Esophagus muscularis mucosa (tissue), 4 donors: Measurements from ENCODE around the gene TOR1AIP2. TPM values are rescaled to one million over a fixed set of nuclear protein-coding genes. Genes with fewer than 3 reads are reported as not detected.

ENCODE experiments used
- DNase-seq: peaks from one replicate; pipeline ENCODE4 v3.0.0-alpha.2; 2017; ENCODE audit errors: extremely low spot score
- H3K27ac ChIP-seq, 4 donors: fragments of 200-600 bp; sonication (generic); replicated peaks in 1 of 4; 1 replicate in 3 of 4; 2 replicates in 1 of 4; pipeline ENCODE4 v1.5.1; 2016 to 2019; ENCODE audit warnings: mild to moderate bottlenecking in 1 of 4
- H3K27me3 ChIP-seq, 4 donors: fragments of 200-600 bp; sonication (generic); one replicate each; pipeline versions ENCODE4 v1.5.1 to v1.6.0; 2016 to 2019
- H3K36me3 ChIP-seq, 4 donors: fragments of 200-600 bp; sonication (generic); one replicate each; pipeline ENCODE4 v1.5.1; 2016 to 2019
- H3K4me1 ChIP-seq, 4 donors: fragments of 200-600 bp; sonication (generic); one replicate each; pipeline ENCODE4 v1.5.1; 2016 to 2019
- H3K4me3 ChIP-seq, 4 donors: fragments of 200-600 bp; sonication (generic); 1 replicate in 2 of 4; 2 replicates in 2 of 4; pipeline ENCODE4 v1.5.1; 2016 to 2019; ENCODE audit warnings: mild to moderate bottlenecking in 4 of 4, moderate library complexity in 1 of 4
- H3K9me3 ChIP-seq, 4 donors: fragments of 200-600 bp; sonication (generic); 1 replicate in 3 of 4; 2 replicates in 1 of 4; pipeline ENCODE4 v1.5.1; 2016 to 2019
- CTCF ChIP-seq, 3 experiments: fragments of 200-600 bp in 2 of 3; fragments of 450-650 bp in 1 of 3; sonication (generic) in 2 of 3; IDR thresholded peaks; one replicate each; pipeline ENCODE4 v1.5.1; 2017 to 2019; ENCODE audit warnings: antibody characterized with exemption in 3 of 3, mild to moderate bottlenecking in 2 of 3, moderate library complexity in 1 of 3
- EP300 ChIP-seq: sonication (generic); formaldehyde crosslinking; IDR thresholded peaks from one replicate; pipeline ENCODE4 v1.6.1; 2017; ENCODE audit warnings: antibody characterized with exemption
- POLR2A ChIP-seq: fragments of 450-650 bp; IDR thresholded peaks from one replicate; pipeline ENCODE4 v1.6.1; 2017; ENCODE audit warnings: antibody characterized with exemption, moderate library complexity, mild to moderate bottlenecking, low read depth
- POLR2AphosphoS5 ChIP-seq, 2 donors: sonication (generic); formaldehyde crosslinking; IDR thresholded peaks; one replicate each; pipeline ENCODE4 v1.6.1; 2017; ENCODE audit warnings: antibody characterized with exemption in 2 of 2
- WGBS: methylation state at CpG from one replicate; pipeline ENCODE4 v1.1.5; 2018; 5-methylcytosine and 5-hydroxymethylcytosine counted together
- intact Hi-C: fragments of 100-400 bp; cut with DNase I; formaldehyde crosslinking; loops from one replicate; pipeline ENCODE4 v1.15.1; 2023
- total RNA-seq, 4 donors: library from RNA; depleted of rRNA; stranded (reverse); fragments of >200 nt; gene quantifications; one replicate each; pipeline versions ENCODE4 v1.1.0 to v1.2.1, GENCODE V29; 2016

TOR1AIP2 gene
- total RNA-seq, 4 donors from 2014 or later: 42.8 to 71.1 (median 47.0) TPM

- TF ChIP-seq POLR2AphosphoS5 (IDR thresholded peaks at IDR 0.05) (no peak), POLR2A (no peak), CTCF (IDR thresholded peaks at IDR 0.05) (no peak), EP300 (no peak)
- Histone ChIP-seq H3K4me3 (peak overlapping the region; percentile 66 to 76 (median 71)), H3K4me1 (peaks cover 44 to 73% (median 62%) of the 10 kb centered on the region in 4 donors), H3K36me3 (peaks cover 0 to 17% (median 10%) of the 10 kb centered on the region in 4 donors), H3K27me3 (no peaks in the 10 kb centered on the region), H3K9me3 (no peaks in the 10 kb centered on the region), H3K27ac (peak overlapping the region in 1 of 4 donors; percentile 75)
- intact Hi-C loops: loop anchor here (5.0 kb wide), 1 partner anchor 151 kb away; no protein-coding TSS in a partner anchor
- 59% methylated on average over 3 of the region's 3 CpGs for WGBS
- DNase-seq: no peak
These were observed 1.3 kb downstream of the TOR1AIP2 start for GRCh38 chr1:179876300-179876715.

- Histone ChIP-seq H3K4me3 (peak overlapping the region; percentile 5 to 76 (median 71)), H3K9me3 (no peaks in the 10 kb centered on the region), H3K27me3 (no peaks in the 10 kb centered on the region), H3K36me3 (peaks cover 0 to 17% (median 12%) of the 10 kb centered on the region in 4 donors), H3K27ac (no peak overlapping the region), H3K4me1 (peaks cover 44 to 73% (median 62%) of the 10 kb centered on the region in 4 donors)
- intact Hi-C loops: loop anchor here (5.0 kb wide), 1 partner anchor 152 kb away; no protein-coding TSS in a partner anchor
- WGBS: 94% methylated on average over 4 of the region's 4 CpGs
- TF ChIP-seq POLR2AphosphoS5 (IDR thresholded peaks at IDR 0.05) (no peak), CTCF (IDR thresholded peaks at IDR 0.05) (no peak), EP300 (no peak), POLR2A (no peak)
- DNase-seq: no peak
These were observed 1.9 kb downstream of the TOR1AIP2 start for GRCh38 chr1:179875596-179876299.

- no peaks in the 10 kb centered on the region for H3K9me3 ChIP-seq
- DNase-seq: no peak
- intact Hi-C loops: no loop called here
- H3K4me1 ChIP-seq: peaks cover 46 to 72% (median 61%) of the 10 kb centered on the region in 4 donors
- no peaks in the 10 kb centered on the region for H3K27me3 ChIP-seq
- no peak for TF ChIP-seq EP300
- no peak for TF ChIP-seq CTCF (IDR thresholded peaks at IDR 0.05)
- no peak for TF ChIP-seq POLR2A
- H3K27ac ChIP-seq: no peak overlapping the region
- 98% methylated on average over 2 of the region's 2 CpGs for WGBS
- peaks cover 1 to 35% (median 19%) of the 10 kb centered on the region in 4 donors for H3K36me3 ChIP-seq
- H3K4me3 ChIP-seq: no peak overlapping the region
These were observed 4.2 kb downstream of the TOR1AIP2 start for GRCh38 chr1:179873438-179873851.

- intact Hi-C loops: no loop called here
These were observed 5.0 kb downstream of the TOR1AIP2 start for GRCh38 chr1:179872558-179872957.

GRCh38 chr1:179871940-179872339, 5.7 kb downstream of the TOR1AIP2 start:
- Histone ChIP-seq H3K9me3 (no peaks in the 10 kb centered on the region), H3K4me1 (peaks cover 44 to 69% (median 60%) of the 10 kb centered on the region in 4 donors), H3K27ac (peak overlapping the region in 1 of 4 donors; percentile 13), H3K27me3 (no peaks in the 10 kb centered on the region), H3K4me3 (no peak overlapping the region), H3K36me3 (peaks cover 5 to 49% (median 27%) of the 10 kb centered on the region in 4 donors)
- 63% methylated on average over 1 of the region's 1 CpG for WGBS
- intact Hi-C loops: loop anchor here (2.0 kb wide), 1 partner anchor 307 kb away; no protein-coding TSS in a partner anchor
- TF ChIP-seq POLR2AphosphoS5 (IDR thresholded peaks at IDR 0.05): no peak
- TF ChIP-seq CTCF (IDR thresholded peaks at IDR 0.05): no peak
- TF ChIP-seq POLR2A: no peak
- no peak for TF ChIP-seq EP300
- no peak for DNase-seq

More at GRCh38 chr1:179872558-179872957, 5.0 kb downstream of the TOR1AIP2 start:
- DNase-seq: no peak
- H3K4me1 ChIP-seq: peaks cover 46 to 72% (median 62%) of the 10 kb centered on the region in 4 donors
- 85% methylated on average over 5 of the region's 5 CpGs for WGBS
- H3K27me3 ChIP-seq: no peaks in the 10 kb centered on the region
- no peaks in the 10 kb centered on the region for H3K9me3 ChIP-seq
- TF ChIP-seq POLR2A: no peak
- no peak for TF ChIP-seq EP300
- peaks cover 5 to 44% (median 22%) of the 10 kb centered on the region in 4 donors for H3K36me3 ChIP-seq
- H3K4me3 ChIP-seq: no peak overlapping the region
- no peak overlapping the region for H3K27ac ChIP-seq
